Measurements from ENCODE around the gene C17orf58. TPM values are rescaled to one million over a fixed set of nuclear protein-coding genes. Genes with fewer than 3 reads are reported as not detected.
"Not testable (repeated sequence)": the region's sequence is repeated elsewhere in the genome, so short reads cannot be mapped to it uniquely, and the experiment has no call there.

The C17orf58 gene
- total RNA-seq, 2 donors from 2014 or later, result 7.3 to 7.5 TPM

DNA sequence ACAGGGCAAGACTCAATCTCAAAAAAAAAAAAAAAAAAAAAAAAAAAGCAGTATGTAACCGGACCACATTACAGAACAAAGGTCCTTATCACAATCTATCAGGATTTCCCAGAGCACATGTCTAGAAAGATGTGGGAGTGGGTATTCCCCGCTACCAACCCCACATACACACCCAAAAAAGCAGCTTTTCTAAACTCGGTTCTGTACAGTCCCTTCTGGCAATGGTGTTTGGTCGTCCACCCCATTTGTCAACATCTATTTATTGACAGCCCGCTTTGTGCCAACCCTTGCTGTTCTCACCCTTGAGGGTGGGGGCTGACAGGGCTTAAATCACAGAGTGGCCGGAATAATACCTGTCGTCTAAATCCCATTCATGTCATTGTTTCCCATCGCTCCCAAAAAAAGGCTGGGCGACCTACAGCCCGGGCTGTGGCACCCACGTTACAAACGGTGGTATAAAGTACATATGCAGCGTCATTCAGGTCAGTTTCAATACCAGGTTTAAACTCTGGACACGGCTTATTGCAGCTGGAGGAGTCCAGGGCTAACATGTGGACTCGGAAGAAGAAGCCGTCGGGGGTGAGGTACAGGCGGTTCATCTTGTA lies 3.6 kb downstream of the C17orf58 start:
- Histone ChIP-seq H3K9me3 (no peaks in the 10 kb centered on the region), H3K4me3 (peak overlapping the region; percentile 82), H3K27me3 (replicated peaks; ENCODE audit: insufficient read depth) (no peaks in the 10 kb centered on the region), H3K4me1 (ENCODE audit: control insufficient read depth in 1 of 2, low read depth in 2 of 2) (peaks cover 13 to 25% of the 10 kb centered on the region in 2 donors), H3K36me3 (no peaks in the 10 kb centered on the region), H3K27ac (peak overlapping the region; percentile 81 to 93)
- no peak for TF ChIP-seq CTCF (IDR thresholded peaks at IDR 0.05)
- ATAC-seq (ENCODE audit: insufficient number of reproducible peaks, low FRiP score, low read depth) (no peak), DNase-seq (ENCODE audit: low spot score) (no peak)

DNA sequence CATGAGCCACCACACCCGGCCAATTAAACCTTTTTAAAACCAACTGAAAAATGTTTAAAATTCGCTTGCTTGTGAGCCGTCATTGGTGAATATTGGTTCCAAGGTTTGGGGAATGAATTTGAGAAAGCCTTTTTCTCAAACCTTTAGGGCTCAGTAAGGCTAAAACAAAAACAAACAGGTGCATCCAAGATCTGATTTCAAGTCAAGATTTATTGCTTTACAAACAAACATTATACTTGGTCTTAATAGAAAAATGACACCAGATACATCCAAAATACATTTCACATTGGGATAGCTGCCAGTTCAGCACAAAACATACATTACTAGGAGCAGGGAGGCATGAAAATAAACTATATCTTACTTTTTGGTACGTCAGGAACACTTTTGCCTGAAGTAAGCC lies 5.4 kb downstream of the C17orf58 start:
- H3K4me3 ChIP-seq, result no peak overlapping the region
- H3K27ac ChIP-seq, result no peak overlapping the region
- no peak for ATAC-seq (ENCODE audit: insufficient number of reproducible peaks, low FRiP score, low read depth)
- no peaks in the 10 kb centered on the region for H3K9me3 ChIP-seq
- DNase-seq (ENCODE audit: low spot score), result no peak
- TF ChIP-seq CTCF (IDR thresholded peaks at IDR 0.05), result no peak
- no peaks in the 10 kb centered on the region for H3K27me3 ChIP-seq (replicated peaks; ENCODE audit: insufficient read depth)
- H3K4me1 ChIP-seq (ENCODE audit: control insufficient read depth in 1 of 2, low read depth in 2 of 2), result peaks cover 9 to 20% of the 10 kb centered on the region in 2 donors
- no peaks in the 10 kb centered on the region for H3K36me3 ChIP-seq

GRCh38 chr17:67983383-67983688 lies 12.9 kb downstream of the C17orf58 start:
- H3K4me3 ChIP-seq, result no peak overlapping the region
- no peak overlapping the region for H3K27ac ChIP-seq
- no peaks in the 10 kb centered on the region for H3K4me1 ChIP-seq (ENCODE audit: control insufficient read depth in 1 of 2, low read depth in 2 of 2)
- H3K36me3 ChIP-seq, result no peaks in the 10 kb centered on the region
- H3K27me3 ChIP-seq (replicated peaks; ENCODE audit: insufficient read depth), result no peaks in the 10 kb centered on the region
- no peak for TF ChIP-seq CTCF (IDR thresholded peaks at IDR 0.05)
- no peaks in the 10 kb centered on the region for H3K9me3 ChIP-seq
- DNase-seq (ENCODE audit: low spot score) (no peak), ATAC-seq (ENCODE audit: insufficient number of reproducible peaks, low FRiP score, low read depth) (no peak)

- ATAC-seq (ENCODE audit: insufficient number of reproducible peaks, low FRiP score, low read depth) (no peak), DNase-seq (ENCODE audit: low spot score) (no peak)
- H3K4me3 ChIP-seq, result no peak overlapping the region
- H3K36me3 ChIP-seq, result no peaks in the 10 kb centered on the region
- H3K9me3 ChIP-seq, result no peaks in the 10 kb centered on the region
- TF ChIP-seq CTCF (IDR thresholded peaks at IDR 0.05), result no peak
- H3K4me1 ChIP-seq (ENCODE audit: control insufficient read depth in 1 of 2, low read depth in 2 of 2), result no peaks in the 10 kb centered on the region
- H3K27ac ChIP-seq, result no peak overlapping the region
- H3K27me3 ChIP-seq (replicated peaks; ENCODE audit: insufficient read depth), result no peaks in the 10 kb centered on the region
These were observed 13.4 kb downstream of the C17orf58 start for GRCh38 chr17:67982686-67983382.

- TF ChIP-seq CTCF (IDR thresholded peaks at IDR 0.05), result no peak
- H3K9me3 ChIP-seq, result no peaks in the 10 kb centered on the region
- H3K27ac ChIP-seq, result no peak overlapping the region
- ATAC-seq (ENCODE audit: insufficient number of reproducible peaks, low FRiP score, low read depth) (no peak), DNase-seq (ENCODE audit: low spot score) (no peak)
- H3K4me3 ChIP-seq, result no peak overlapping the region
- no peaks in the 10 kb centered on the region for H3K36me3 ChIP-seq
- no peaks in the 10 kb centered on the region for H3K4me1 ChIP-seq (ENCODE audit: control insufficient read depth in 1 of 2, low read depth in 2 of 2)
- H3K27me3 ChIP-seq (replicated peaks; ENCODE audit: insufficient read depth), result no peaks in the 10 kb centered on the region
These were observed 14.1 kb downstream of the C17orf58 start for GRCh38 chr17:67982034-67982640.

GRCh38 chr17:67980883-67981282 lies 15.4 kb downstream of the C17orf58 start:
- H3K36me3 ChIP-seq; H3K4me1 ChIP-seq (ENCODE audit: control insufficient read depth in 1 of 2, low read depth in 2 of 2); H3K27me3 ChIP-seq (replicated peaks; ENCODE audit: insufficient read depth); DNase-seq (ENCODE audit: low spot score); H3K27ac ChIP-seq; H3K4me3 ChIP-seq; ATAC-seq (ENCODE audit: insufficient number of reproducible peaks, low FRiP score, low read depth); H3K9me3 ChIP-seq: not testable (repeated sequence)

All from thoracic aorta (tissue), 2 donors.